WTC11 (cell line): ENCODE results near the gene FAM241A.

Experiments used
- ATF2 ChIP-seq: sonication (generic); formaldehyde crosslinking; IDR thresholded peaks from 2 replicates; pipeline ENCODE4 v1.8.1; 2022; ENCODE audit warnings: low read depth, missing genetic modification reagents, borderline replicate concordance
- CTCF ChIP-seq: fragments of 200-600 bp; IDR thresholded peaks from 2 replicates; pipeline ENCODE4 v1.8.0; 2022; ENCODE audit warnings: antibody characterized with exemption
- ELF4 ChIP-seq: sonication (generic); formaldehyde crosslinking; IDR thresholded peaks from 2 replicates; pipeline ENCODE4 v1.8.1; 2022; ENCODE audit warnings: low read depth, mild to moderate bottlenecking, moderate library complexity, missing genetic modification reagents
- HMGXB4 ChIP-seq: sonication (generic); formaldehyde crosslinking; IDR thresholded peaks from 2 replicates; pipeline ENCODE4 v1.8.1; 2023; ENCODE audit warnings: mild to moderate bottlenecking, moderate library complexity, missing genetic modification reagents
- JUN ChIP-seq: sonication (generic); formaldehyde crosslinking; IDR thresholded peaks from 2 replicates; pipeline ENCODE4 v1.8.0; 2023; ENCODE audit warnings: mild to moderate bottlenecking, missing genetic modification reagents
- MAX ChIP-seq: sonication (generic); formaldehyde crosslinking; IDR thresholded peaks from 2 replicates; pipeline ENCODE4 v1.8.0; 2022; ENCODE audit warnings: mild to moderate bottlenecking, missing genetic modification reagents
- MYBL2 ChIP-seq: sonication (generic); formaldehyde crosslinking; IDR thresholded peaks from 2 replicates; pipeline ENCODE4 v1.8.1; 2023; ENCODE audit warnings: mild to moderate bottlenecking, moderate library complexity, missing genetic modification reagents
- NFE2L1 ChIP-seq: sonication (generic); formaldehyde crosslinking; IDR thresholded peaks from 2 replicates; pipeline ENCODE4 v1.8.1; 2023; ENCODE audit warnings: missing genetic modification reagents
- NFYB ChIP-seq: sonication (generic); formaldehyde crosslinking; conservative IDR thresholded peaks from 2 replicates; pipeline ENCODE4 v1.8.0; 2022; ENCODE audit warnings: low read depth, missing genetic modification reagents
- NR2C2 ChIP-seq: sonication (generic); formaldehyde crosslinking; IDR thresholded peaks from 2 replicates; pipeline ENCODE4 v1.8.0; 2022; ENCODE audit warnings: mild to moderate bottlenecking, missing genetic modification reagents
- RELA ChIP-seq: sonication (generic); formaldehyde crosslinking; IDR thresholded peaks from 2 replicates; pipeline ENCODE4 v1.8.1; 2022; ENCODE audit warnings: missing genetic modification reagents, mild to moderate bottlenecking, borderline replicate concordance
- USF1 ChIP-seq: sonication (generic); formaldehyde crosslinking; IDR thresholded peaks from 2 replicates; pipeline ENCODE4 v1.8.0; 2022; ENCODE audit warnings: mild to moderate bottlenecking, missing genetic modification reagents
- ZNF425 ChIP-seq: fragments of 250-450 bp; sonication (Bioruptor Pico); conservative IDR thresholded peaks from 2 replicates; pipeline ENCODE4 v1.9.0; 2021; ENCODE audit warnings: mild to moderate bottlenecking

- no peak for TF ChIP-seq MYBL2 (CRISPR knock-in tag)
- no peak for TF ChIP-seq JUN (CRISPR knock-in tag)
- TF ChIP-seq CTCF: no peak
- no peak for TF ChIP-seq MAX (CRISPR knock-in tag)
- no peak for TF ChIP-seq NFE2L1 (CRISPR knock-in tag)
- TF ChIP-seq ZNF425 (CRISPR knock-in tag): no peak
- no peak for TF ChIP-seq ATF2 (CRISPR knock-in tag)
- TF ChIP-seq USF1: no peak
- TF ChIP-seq ELF4 (CRISPR knock-in tag): no peak
- TF ChIP-seq RELA (CRISPR knock-in tag): no peak
- no peak for TF ChIP-seq HMGXB4 (CRISPR knock-in tag)
- no peak for TF ChIP-seq NFYB
- TF ChIP-seq NR2C2: no peak
Measured at GRCh38 chr4:112213091-112213490, 67.8 kb downstream of the FAM241A start.
